ENCODE data around the gene RAF1.

- TF ChIP-seq, protein P1, sequence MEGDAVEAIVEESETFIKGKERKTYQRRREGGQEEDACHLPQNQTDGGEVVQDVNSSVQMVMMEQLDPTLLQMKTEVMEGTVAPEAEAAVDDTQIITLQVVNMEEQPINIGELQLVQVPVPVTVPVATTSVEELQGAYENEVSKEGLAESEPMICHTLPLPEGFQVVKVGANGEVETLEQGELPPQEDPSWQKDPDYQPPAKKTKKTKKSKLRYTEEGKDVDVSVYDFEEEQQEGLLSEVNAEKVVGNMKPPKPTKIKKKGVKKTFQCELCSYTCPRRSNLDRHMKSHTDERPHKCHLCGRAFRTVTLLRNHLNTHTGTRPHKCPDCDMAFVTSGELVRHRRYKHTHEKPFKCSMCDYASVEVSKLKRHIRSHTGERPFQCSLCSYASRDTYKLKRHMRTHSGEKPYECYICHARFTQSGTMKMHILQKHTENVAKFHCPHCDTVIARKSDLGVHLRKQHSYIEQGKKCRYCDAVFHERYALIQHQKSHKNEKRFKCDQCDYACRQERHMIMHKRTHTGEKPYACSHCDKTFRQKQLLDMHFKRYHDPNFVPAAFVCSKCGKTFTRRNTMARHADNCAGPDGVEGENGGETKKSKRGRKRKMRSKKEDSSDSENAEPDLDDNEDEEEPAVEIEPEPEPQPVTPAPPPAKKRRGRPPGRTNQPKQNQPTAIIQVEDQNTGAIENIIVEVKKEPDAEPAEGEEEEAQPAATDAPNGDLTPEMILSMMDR (IDR thresholded peaks at IDR 0.05) = no peak
- TF ChIP-seq TCF7L2 (IDR thresholded peaks at IDR 0.05; ENCODE audit: low read depth, low read length) (no peak), POLR2AphosphoS5 (IDR thresholded peaks at IDR 0.05; ENCODE audit: low read depth, low read length) (no peak)
- TF ChIP-seq, protein P2, sequence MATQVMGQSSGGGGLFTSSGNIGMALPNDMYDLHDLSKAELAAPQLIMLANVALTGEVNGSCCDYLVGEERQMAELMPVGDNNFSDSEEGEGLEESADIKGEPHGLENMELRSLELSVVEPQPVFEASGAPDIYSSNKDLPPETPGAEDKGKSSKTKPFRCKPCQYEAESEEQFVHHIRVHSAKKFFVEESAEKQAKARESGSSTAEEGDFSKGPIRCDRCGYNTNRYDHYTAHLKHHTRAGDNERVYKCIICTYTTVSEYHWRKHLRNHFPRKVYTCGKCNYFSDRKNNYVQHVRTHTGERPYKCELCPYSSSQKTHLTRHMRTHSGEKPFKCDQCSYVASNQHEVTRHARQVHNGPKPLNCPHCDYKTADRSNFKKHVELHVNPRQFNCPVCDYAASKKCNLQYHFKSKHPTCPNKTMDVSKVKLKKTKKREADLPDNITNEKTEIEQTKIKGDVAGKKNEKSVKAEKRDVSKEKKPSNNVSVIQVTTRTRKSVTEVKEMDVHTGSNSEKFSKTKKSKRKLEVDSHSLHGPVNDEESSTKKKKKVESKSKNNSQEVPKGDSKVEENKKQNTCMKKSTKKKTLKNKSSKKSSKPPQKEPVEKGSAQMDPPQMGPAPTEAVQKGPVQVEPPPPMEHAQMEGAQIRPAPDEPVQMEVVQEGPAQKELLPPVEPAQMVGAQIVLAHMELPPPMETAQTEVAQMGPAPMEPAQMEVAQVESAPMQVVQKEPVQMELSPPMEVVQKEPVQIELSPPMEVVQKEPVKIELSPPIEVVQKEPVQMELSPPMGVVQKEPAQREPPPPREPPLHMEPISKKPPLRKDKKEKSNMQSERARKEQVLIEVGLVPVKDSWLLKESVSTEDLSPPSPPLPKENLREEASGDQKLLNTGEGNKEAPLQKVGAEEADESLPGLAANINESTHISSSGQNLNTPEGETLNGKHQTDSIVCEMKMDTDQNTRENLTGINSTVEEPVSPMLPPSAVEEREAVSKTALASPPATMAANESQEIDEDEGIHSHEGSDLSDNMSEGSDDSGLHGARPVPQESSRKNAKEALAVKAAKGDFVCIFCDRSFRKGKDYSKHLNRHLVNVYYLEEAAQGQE (IDR thresholded peaks at IDR 0.05; ENCODE audit: insufficient read depth in 1 of 2, low read depth in 2 of 2, low read length in 1 of 2) = no peak
These were observed 34.4 kb downstream of the RAF1 start for GRCh38 chr3:12629560-12629959.
